HG02588 (cell line): ENCODE measurements around the gene SMAD6.
"Not testable (repeated sequence)": the region's sequence is repeated elsewhere in the genome, so short reads cannot be mapped to it uniquely, and the experiment has no call there.

ENCODE experiments used
- ATAC-seq: cut with Tn5 transposase; IDR thresholded peaks from one replicate; pipeline ENCODE4 v1.9.1; 2021; ENCODE audit warnings: mild to moderate bottlenecking, moderate library complexity; ENCODE audit not compliant: unreplicated experiment

SMAD6 gene

DNA sequence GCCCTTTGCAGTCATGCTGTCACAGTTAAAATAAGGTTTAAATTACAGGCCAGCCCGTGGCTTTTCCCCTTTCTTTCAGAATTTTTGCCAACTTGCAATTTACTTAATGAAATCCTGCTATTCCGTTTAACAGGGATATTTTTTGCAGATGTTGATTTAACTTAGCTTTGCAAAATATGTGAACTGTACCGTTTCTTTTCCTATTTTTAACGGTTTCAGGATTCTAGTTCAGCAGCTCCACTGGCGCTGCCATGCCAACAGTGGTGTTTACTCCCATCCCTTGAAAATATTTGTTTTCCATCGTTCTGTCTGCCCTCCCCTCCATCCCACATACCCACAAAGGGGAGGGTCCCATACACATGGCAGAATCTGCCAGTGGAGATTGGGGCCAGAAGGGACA, 54.3 kb downstream of the SMAD6 start:
- ATAC-seq: no peak

GRCh38 chr15:66757030-66757429, 55.0 kb downstream of the SMAD6 start:
- no peak for ATAC-seq

GRCh38 chr15:66757521-66757920, 55.5 kb downstream of the SMAD6 start:
- no peak for ATAC-seq

- not testable (repeated sequence) for ATAC-seq
Measured at GRCh38 chr15:66758217-66758616, 56.2 kb downstream of the SMAD6 start.

DNA sequence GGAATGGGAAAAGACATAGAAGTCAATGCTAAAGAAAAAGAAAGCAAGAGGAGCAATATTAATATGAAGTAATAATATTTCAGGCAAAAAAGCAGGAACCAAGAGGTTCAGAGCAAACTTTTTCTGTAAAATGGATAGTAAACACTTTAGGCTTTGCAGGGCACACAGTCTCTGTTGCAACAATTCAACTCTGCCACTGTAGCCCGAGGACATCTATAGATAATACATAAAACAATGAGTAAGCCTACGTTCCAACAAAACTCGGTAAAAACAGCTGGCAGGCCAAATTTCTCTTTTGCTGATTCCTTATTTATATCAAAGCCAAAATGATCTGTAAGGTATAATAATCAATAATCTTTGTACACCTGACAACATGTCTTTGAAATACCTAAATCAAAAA, 56.8 kb downstream of the SMAD6 start:
- no peak for ATAC-seq

- no peak for ATAC-seq
Measured at GRCh38 chr15:66760097-66760967, 58.3 kb downstream of the SMAD6 start.

- ATAC-seq: no peak
Measured at GRCh38 chr15:66760968-66761725, 59.1 kb downstream of the SMAD6 start.

DNA sequence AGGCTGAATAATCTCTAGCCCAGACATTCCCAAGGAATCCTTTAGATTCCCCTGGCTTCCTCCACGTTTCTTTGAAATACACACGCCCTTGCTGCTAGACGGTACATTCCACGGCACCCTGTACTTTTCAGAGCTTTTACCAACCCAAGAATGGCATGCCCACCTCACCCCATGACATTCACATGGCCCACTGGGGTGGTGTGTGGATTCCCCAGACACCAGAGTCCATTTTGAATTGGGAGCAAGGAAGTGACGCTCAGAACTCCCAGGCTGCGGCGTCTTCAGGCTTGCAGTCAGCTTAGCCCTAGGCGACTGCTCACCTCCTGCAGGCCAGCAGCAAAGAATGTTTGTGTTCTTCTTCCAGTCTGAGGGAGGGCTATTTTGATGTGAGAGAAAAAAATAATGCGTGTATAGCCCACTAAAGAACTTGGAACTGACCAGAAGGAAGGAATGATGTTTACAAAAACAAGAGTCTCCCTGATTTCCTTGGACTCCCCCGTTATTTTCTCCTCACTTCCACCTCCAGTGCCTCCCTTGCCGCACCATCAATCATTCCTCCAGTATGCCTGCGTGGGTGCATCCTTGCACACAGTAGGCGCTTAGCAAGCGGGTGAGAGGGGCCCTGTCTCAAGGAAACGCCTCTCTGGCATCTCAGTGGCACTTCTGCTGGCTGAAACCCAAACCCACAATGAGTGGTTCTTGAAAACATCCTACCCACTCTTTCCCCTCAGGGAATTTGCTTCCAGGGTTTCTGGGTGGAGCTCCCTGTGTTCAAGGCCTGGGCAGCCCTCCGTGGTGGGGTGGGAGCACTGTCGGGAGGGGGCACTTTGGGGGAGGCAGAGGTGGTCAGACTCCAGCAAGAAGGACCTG, 59.9 kb downstream of the SMAD6 start:
- ATAC-seq: no peak

GRCh38 chr15:66763186-66764071, 61.4 kb downstream of the SMAD6 start:
- no peak for ATAC-seq

DNA sequence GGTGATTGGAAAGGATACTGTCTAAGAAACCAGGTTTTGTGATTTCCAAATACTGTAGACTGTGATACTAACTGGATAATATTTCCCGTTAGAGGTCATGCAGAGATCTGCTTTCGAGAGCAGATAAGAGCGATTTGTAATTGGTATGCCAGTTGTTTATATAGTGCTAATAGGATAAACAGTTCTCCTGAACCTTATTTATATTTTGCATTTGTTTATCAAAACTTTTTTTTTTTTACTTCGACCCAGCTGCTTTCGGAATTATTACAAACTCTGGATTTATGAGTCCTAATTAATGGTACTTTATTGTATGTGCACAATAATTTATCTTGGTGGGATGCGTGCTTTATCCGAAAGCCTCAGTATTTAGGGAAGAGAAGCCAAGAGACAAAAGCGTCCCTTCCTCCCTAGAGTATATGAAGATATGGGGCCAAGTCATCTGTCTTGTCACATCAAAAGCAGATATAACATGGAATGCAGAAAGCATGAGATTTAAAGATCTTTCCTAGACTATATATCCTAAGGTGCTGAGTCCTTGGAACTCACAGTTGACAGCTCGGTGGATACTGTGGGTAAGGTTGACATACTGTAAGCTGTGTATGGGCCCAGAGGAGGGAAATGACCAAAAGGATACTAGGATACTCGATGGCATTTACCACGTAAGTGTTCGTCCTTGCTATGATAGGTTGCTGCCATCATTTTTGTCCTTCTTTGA, 62.2 kb downstream of the SMAD6 start:
- no peak for ATAC-seq

GRCh38 chr15:66765478-66766281, 63.6 kb downstream of the SMAD6 start:
- ATAC-seq: peak; percentile 59

- peak; percentile 9 for ATAC-seq
Measured at GRCh38 chr15:66766282-66767230, 64.5 kb downstream of the SMAD6 start.

GRCh38 chr15:66767240-66767659, 65.2 kb downstream of the SMAD6 start:
- ATAC-seq: no peak

DNA sequence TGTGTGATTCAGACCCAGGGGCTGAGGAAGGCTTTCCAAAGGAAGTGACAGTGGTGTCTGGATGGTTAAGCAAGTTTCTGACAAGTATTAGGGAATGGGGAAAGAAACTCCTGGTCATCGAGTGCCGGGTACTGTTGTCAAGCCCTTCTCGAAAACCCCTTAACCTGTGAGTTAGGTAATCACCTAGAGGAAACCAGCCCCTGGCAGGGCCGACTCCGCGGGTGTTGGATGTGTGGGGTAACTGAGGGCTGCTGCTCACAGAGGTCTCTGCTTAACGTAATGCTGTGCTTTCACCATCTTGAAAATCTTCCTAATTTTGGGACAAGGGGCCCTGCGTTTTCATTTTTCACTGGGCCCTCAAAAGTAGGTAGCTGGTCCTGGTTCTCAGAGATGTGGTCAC, 67.0 kb downstream of the SMAD6 start:
- no peak for ATAC-seq

DNA sequence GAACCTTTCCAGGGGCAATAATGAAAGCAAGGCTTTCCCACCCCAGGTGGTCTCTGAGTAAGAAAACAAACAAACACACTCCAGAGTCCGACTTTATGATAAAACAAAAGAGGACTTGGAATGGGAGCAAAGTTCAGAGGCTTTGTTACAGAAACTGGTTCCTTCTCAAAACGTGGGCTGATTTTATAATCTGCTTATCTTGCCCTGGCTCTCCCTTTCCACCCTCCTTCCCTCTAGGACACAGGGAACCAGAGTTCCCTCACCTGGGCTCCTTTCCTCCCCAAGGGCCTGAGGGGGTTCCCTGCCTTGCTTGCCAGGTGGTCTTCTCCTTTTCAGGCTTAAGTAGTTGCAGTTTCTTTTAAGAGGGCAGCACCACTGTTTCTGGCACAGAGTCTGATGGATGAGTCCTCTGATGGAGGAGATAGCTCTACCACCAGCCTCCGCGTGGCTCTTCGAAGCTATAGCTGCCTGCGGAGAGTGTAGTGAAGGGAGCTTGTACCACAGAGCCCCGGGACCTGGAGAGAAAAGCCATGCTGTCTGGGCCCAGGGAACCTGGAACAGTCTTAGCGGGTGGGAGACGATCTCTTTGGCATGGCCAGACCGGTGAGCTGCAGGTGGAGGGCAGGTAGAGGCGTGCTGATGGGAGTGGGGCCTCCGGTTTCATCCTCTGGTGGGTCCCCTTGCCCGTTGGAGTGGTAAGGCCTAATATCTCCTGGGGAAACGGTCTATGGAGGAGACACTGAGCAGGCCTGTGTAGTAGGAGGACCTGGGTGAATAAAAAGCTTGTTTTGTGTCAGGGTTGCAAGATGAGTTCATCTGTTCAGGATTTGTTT, 68.7 kb downstream of the SMAD6 start:
- ATAC-seq: no peak

DNA sequence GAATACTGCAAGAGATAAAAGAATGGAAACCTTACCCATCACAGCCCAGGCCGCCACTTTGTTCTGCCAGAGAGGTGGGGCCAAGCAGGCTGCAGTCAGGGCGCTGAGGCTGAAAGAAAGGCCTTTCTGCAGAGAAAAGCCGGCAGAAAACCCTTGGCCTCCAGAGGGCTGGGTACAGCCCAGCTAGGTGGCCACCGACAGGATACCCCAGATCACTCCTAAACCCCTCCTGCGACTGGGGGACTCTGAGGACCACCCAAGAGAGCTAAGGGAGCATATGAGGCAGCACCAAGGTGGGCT, 69.3 kb downstream of the SMAD6 start:
- ATAC-seq: no peak

DNA sequence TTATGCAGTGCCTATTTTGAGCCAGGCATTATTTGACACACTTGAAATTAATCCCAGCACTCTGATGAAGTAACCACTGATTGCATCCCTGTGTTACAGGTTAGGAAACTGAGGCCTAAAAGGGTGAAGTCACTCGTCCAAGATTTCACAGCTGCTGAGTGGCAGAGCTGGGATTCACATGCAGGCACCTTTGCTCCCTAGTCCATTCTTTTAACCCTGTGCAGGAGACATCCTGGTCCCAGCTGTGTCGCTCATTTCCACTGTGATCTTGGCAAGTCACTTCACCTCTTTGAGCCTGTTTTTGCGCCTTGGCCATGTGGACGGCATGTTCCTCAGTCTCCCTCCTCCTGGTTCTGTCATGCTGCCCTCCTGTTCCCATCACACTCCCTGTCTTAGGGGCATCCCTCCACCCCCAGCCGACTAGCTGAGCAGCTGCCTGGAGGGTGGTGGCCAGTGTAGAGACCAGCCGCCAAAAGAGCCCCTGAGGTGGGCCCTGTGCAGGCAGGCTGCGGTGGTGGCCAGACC, 70.6 kb downstream of the SMAD6 start:
- no peak for ATAC-seq
